H1 (cell line): ENCODE measurements around the gene STARD13. TPM values are rescaled to one million over a fixed set of nuclear protein-coding genes. Genes with fewer than 3 reads are reported as not detected.

Source experiments
- CTCF ChIA-PET: fragments of 300-600 bp; sonication (Branson Sonifier 250); formaldehyde crosslinking; loops from one replicate; lab custom pipeline; 2021; ENCODE audit not compliant: partially characterized antibody; lab: Charles Lee
- POLR2A ChIA-PET: fragments of 300-600 bp; sonication (Branson Sonifier 250); formaldehyde crosslinking; loops from one replicate; lab custom pipeline; 2021; ENCODE audit warnings: inconsistent platforms; ENCODE audit not compliant: partially characterized antibody; lab: Charles Lee
- DNase-seq, 2 experiments: peaks; one replicate each; pipeline versions ENCODE4 v3.0.0 to v3.0.0-alpha.2; 2010 to 2022; ENCODE audit warnings: low spot score in 2 of 2, low read depth in 1 of 2, mixed read lengths in 1 of 2
- FAIRE-seq: peaks from 2 replicates; lab custom pipeline; 2011; peaks lifted over from hg19 to GRCh38; lab: Jason Lieb, UNC
- H2AFZ ChIP-seq: 2 replicates; pipeline ENCODE4 v1.8.1; 2012; ENCODE audit warnings: low read length, inconsistent platforms
- H2AK5ac ChIP-seq: 2 replicates; pipeline ENCODE4 v1.6.1; 2013; ENCODE audit warnings: low read depth, low read length
- H2BK120ac ChIP-seq: replicated peaks from 2 replicates; pipeline ENCODE3; 2013; ENCODE audit warnings: low read depth, low read length, inconsistent platforms
- H2BK12ac ChIP-seq: 2 replicates; pipeline ENCODE4 v1.6.1; 2013; ENCODE audit warnings: low read depth, low read length
- H2BK15ac ChIP-seq: 2 replicates; pipeline ENCODE4 v1.6.1; 2013; ENCODE audit warnings: low read length
- H2BK20ac ChIP-seq: 2 replicates; pipeline ENCODE4 v1.6.1; 2013; ENCODE audit warnings: low read length
- H2BK5ac ChIP-seq: 2 replicates; pipeline ENCODE4 v1.6.1; 2013; ENCODE audit warnings: low read depth, low read length
- H3K14ac ChIP-seq: 2 replicates; pipeline ENCODE4 v1.6.1; 2013; ENCODE audit warnings: inconsistent platforms; ENCODE audit not compliant: insufficient read length
- H3K18ac ChIP-seq: 2 replicates; pipeline ENCODE4 v1.6.1; 2013; ENCODE audit warnings: low read length; ENCODE audit errors: extremely low read depth
- H3K23ac ChIP-seq: 2 replicates; pipeline ENCODE4 v1.6.1; 2013; ENCODE audit warnings: inconsistent platforms; ENCODE audit not compliant: insufficient read length
- H3K23me2 ChIP-seq: 2 replicates; pipeline ENCODE4 v1.6.1; 2013; ENCODE audit warnings: low read depth, low read length
- H3K27ac ChIP-seq: 2 replicates; pipeline ENCODE4 v1.6.1; 2011; ENCODE audit warnings: low read depth, low read length, inconsistent platforms
- H3K27me3 ChIP-seq, 4 experiments: replicated peaks in 1 of 4; 1 replicate in 1 of 4; 2 replicates in 3 of 4; pipeline versions ENCODE4 v1.6.1 to v1.8.1; 2011 to 2013; ENCODE audit warnings: low read length in 3 of 4, mild to moderate bottlenecking in 3 of 4, inconsistent platforms in 2 of 4, mixed read lengths in 2 of 4, moderate library complexity in 1 of 4; ENCODE audit not compliant: control insufficient read depth in 3 of 4, insufficient read depth in 3 of 4; ENCODE audit errors: extremely low read depth in 1 of 4
- H3K36me3 ChIP-seq, 4 experiments: 2 replicates each; pipeline versions ENCODE4 v1.6.1 to v1.8.1; 2011 to 2013; ENCODE audit warnings: mild to moderate bottlenecking in 4 of 4, low read length in 3 of 4, moderate library complexity in 2 of 4, control low read depth in 1 of 4, inconsistent platforms in 1 of 4; ENCODE audit not compliant: insufficient read depth in 4 of 4, control insufficient read depth in 2 of 4
- H3K4ac ChIP-seq: replicated peaks from 2 replicates; pipeline ENCODE3; 2013; ENCODE audit warnings: low read length, low read depth, mixed read lengths, inconsistent platforms; ENCODE audit not compliant: insufficient read length
- H3K4me1 ChIP-seq, 4 experiments: replicated peaks in 1 of 4; 1 replicate in 1 of 4; 2 replicates in 3 of 4; pipeline versions ENCODE4 v1.6.1 to v1.8.1; 2011 to 2013; ENCODE audit warnings: low read length in 3 of 4, inconsistent platforms in 2 of 4, mixed read lengths in 1 of 4; ENCODE audit not compliant: insufficient read depth in 4 of 4, control insufficient read depth in 3 of 4
- H3K4me2 ChIP-seq, 2 experiments: 2 replicates each; pipeline versions ENCODE4 v1.6.1 to v1.8.1; 2011 to 2013; ENCODE audit warnings: low read depth in 2 of 2, low read length in 2 of 2, control low read depth in 1 of 2, inconsistent platforms in 1 of 2, mild to moderate bottlenecking in 1 of 2; ENCODE audit not compliant: insufficient read depth in 1 of 2
- H3K4me3 ChIP-seq, 4 experiments: fragments of 200-600, 300-600 bp in 1 of 4; sonication (generic), shearing (Covaris generic), sonication (Bioruptor Twin) in 1 of 4; 2 replicates each; pipeline versions ENCODE4 v1.5.1 to v1.8.1; 2011 to 2016; ENCODE audit warnings: low read length in 4 of 4, low read depth in 3 of 4, control low read depth in 2 of 4, inconsistent platforms in 2 of 4, mild to moderate bottlenecking in 2 of 4, mixed read lengths in 1 of 4, moderate library complexity in 1 of 4; ENCODE audit not compliant: insufficient read depth in 2 of 4; ENCODE audit errors: extremely low read depth in 1 of 4
- H3K56ac ChIP-seq: replicated peaks from 2 replicates; pipeline ENCODE3; 2013; ENCODE audit warnings: low read depth, mild to moderate bottlenecking, mixed read lengths, low read length, inconsistent platforms; ENCODE audit not compliant: insufficient read length
- H3K79me1 ChIP-seq: 2 replicates; pipeline ENCODE4 v1.6.1; 2013; ENCODE audit warnings: low read depth, low read length, control low read depth
- H3K79me2 ChIP-seq, 2 experiments: 2 replicates each; pipeline versions ENCODE4 v1.6.1 to v1.8.1; 2012 to 2013; ENCODE audit warnings: low read length in 2 of 2, mild to moderate bottlenecking in 2 of 2, inconsistent platforms in 1 of 2; ENCODE audit not compliant: insufficient read depth in 2 of 2, control insufficient read depth in 1 of 2
- H3K9ac ChIP-seq, 4 experiments: replicated peaks in 1 of 4; 1 replicate in 1 of 4; 2 replicates in 3 of 4; pipeline versions ENCODE4 v1.6.1 to v1.8.1; 2011 to 2013; ENCODE audit warnings: low read depth in 3 of 4, low read length in 3 of 4, control low read depth in 2 of 4, mild to moderate bottlenecking in 2 of 4, moderate library complexity in 2 of 4, inconsistent platforms in 1 of 4; ENCODE audit errors: extremely low read depth in 1 of 4
- H3K9me3 ChIP-seq, 2 experiments: 2 replicates each; pipeline versions ENCODE4 v1.6.1 to v1.8.1; 2012 to 2013; ENCODE audit warnings: mild to moderate bottlenecking in 2 of 2, moderate library complexity in 2 of 2, control low read depth in 1 of 2, inconsistent platforms in 1 of 2, low read depth in 1 of 2, low read length in 1 of 2, mixed read lengths in 1 of 2; ENCODE audit not compliant: insufficient read depth in 2 of 2
- H4K20me1 ChIP-seq, 2 experiments: replicated peaks in 1 of 2; 2 replicates each; pipeline versions ENCODE3 to v1.8.1; 2011 to 2013; ENCODE audit warnings: inconsistent platforms in 2 of 2, low read length in 2 of 2, mild to moderate bottlenecking in 1 of 2; ENCODE audit not compliant: insufficient read depth in 2 of 2, control insufficient read depth in 1 of 2
- H4K5ac ChIP-seq: 2 replicates; pipeline ENCODE4 v1.6.1; 2013; ENCODE audit warnings: low read length, low read depth, mixed read lengths, inconsistent platforms; ENCODE audit not compliant: insufficient read length
- H4K8ac ChIP-seq: 2 replicates; pipeline ENCODE4 v1.8.0; 2013; ENCODE audit warnings: mild to moderate bottlenecking, moderate library complexity, low read length, inconsistent platforms; ENCODE audit not compliant: insufficient read depth; ENCODE audit errors: extremely low read depth
- H4K91ac ChIP-seq: replicated peaks from 2 replicates; pipeline ENCODE3; 2013; ENCODE audit warnings: low read length, mixed read lengths, inconsistent platforms; ENCODE audit not compliant: insufficient read length
- ASH2L ChIP-seq: fragments of 200-600, 300-600 bp; sonication (generic); IDR thresholded peaks from one replicate; pipeline ENCODE4 v1.7.1; 2017; ENCODE audit warnings: low read length
- CHD1 ChIP-seq: IDR thresholded peaks from 2 replicates; pipeline ENCODE4 v1.6.1; 2012; ENCODE audit warnings: low read depth, low read length, improper control_type of control experiment
- CREB1 ChIP-seq: IDR thresholded peaks from 2 replicates; pipeline ENCODE4 v1.6.1; 2012; ENCODE audit warnings: inconsistent platforms
- HDAC6 ChIP-seq: IDR thresholded peaks from one replicate; pipeline ENCODE4 v1.7.1; 2012; ENCODE audit warnings: low read depth, mild to moderate bottlenecking, inconsistent platforms, low read length, moderate library complexity
- KDM1A ChIP-seq: fragments of 200-600, 300-600 bp; sonication (generic); IDR thresholded peaks from 2 replicates; pipeline ENCODE4 v1.7.1; 2016; ENCODE audit warnings: mild to moderate bottlenecking, low read length, borderline replicate concordance
- KDM4A ChIP-seq: IDR thresholded peaks from one replicate; pipeline ENCODE4 v1.7.1; 2012; ENCODE audit warnings: low read depth, mild to moderate bottlenecking, moderate library complexity, low read length, inconsistent platforms; ENCODE audit not compliant: severe bottlenecking
- PHF8 ChIP-seq: fragments of 200-600 bp; sonication (generic); conservative IDR thresholded peaks from 2 replicates; pipeline ENCODE4 v1.7.1; 2012; ENCODE audit warnings: low read depth, mild to moderate bottlenecking, inconsistent platforms, low read length, moderate library complexity
- RAD21 ChIP-seq, 2 experiments: IDR thresholded peaks in 1 of 2; conservative IDR thresholded peaks in 1 of 2; 2 replicates each; pipeline ENCODE4 v1.6.1; 2011; ENCODE audit warnings: low read depth in 2 of 2, low read length in 2 of 2, improper control_type of control experiment in 1 of 2, inconsistent platforms in 1 of 2, mild to moderate bottlenecking in 1 of 2, moderate library complexity in 1 of 2
- RNF2 ChIP-seq: fragments of 200-900, 300-1000 bp; sonication (generic); IDR thresholded peaks from 2 replicates; pipeline ENCODE4 v1.7.1; 2016; ENCODE audit warnings: borderline replicate concordance, low read depth, mild to moderate bottlenecking, antibody characterized with exemption, low read length; ENCODE audit not compliant: poor library complexity, severe bottlenecking; ENCODE audit errors: missing control alignments
- SIN3A ChIP-seq, 2 experiments: IDR thresholded peaks in 1 of 2; conservative IDR thresholded peaks in 1 of 2; 2 replicates each; pipeline ENCODE4 v1.6.1; 2011 to 2012; ENCODE audit warnings: low read length in 2 of 2, improper control_type of control experiment in 1 of 2, low read depth in 1 of 2, mild to moderate bottlenecking in 1 of 2
- TBP ChIP-seq: IDR thresholded peaks from 2 replicates; pipeline ENCODE4 v1.6.1; 2011; ENCODE audit warnings: low read depth, low read length, improper control_type of control experiment
- ZNF274 ChIP-seq: IDR thresholded peaks from 2 replicates; pipeline ENCODE4 v1.7.0; 2012; ENCODE audit warnings: low read length, borderline replicate concordance; ENCODE audit errors: extremely low read depth
- WGBS, 2 experiments: shearing (Covaris generic) in 1 of 2; methylation state at CpG; one replicate each; pipeline versions ENCODE4 v1.1.6 to v1.1.7; 2013 to 2015; ENCODE audit warnings: low lambda C conversion rate in 2 of 2, mixed read lengths in 2 of 2, inconsistent platforms in 1 of 2, low coverage in 1 of 2, missing lambda C conversion rate in 1 of 2; ENCODE audit not compliant: insufficient replicate concordance in 2 of 2, insufficient coverage in 1 of 2, insufficient read length in 1 of 2; ENCODE audit errors: extremely low coverage in 1 of 2, missing lambda C conversion rate in 1 of 2; 5-methylcytosine and 5-hydroxymethylcytosine counted together
- polyA plus RNA-seq, 7 experiments: library from polyadenylated mRNA; depleted of rRNA in 3 of 7; stranded (reverse) in 5 of 7; unstranded in 2 of 7; fragments of >200 nt in 5 of 7; fragments of 200-250 nt in 2 of 7; gene quantifications; 1 replicate in 5 of 7; 2 replicates in 1 of 7; 4 replicates in 1 of 7; pipeline versions ENCODE4 v1.2.1 to v1.2.3, GENCODE V29; 2011 to 2013; ENCODE audit warnings: missing spikeins in 2 of 7, mixed read lengths in 2 of 7
- total RNA-seq: library from RNA; stranded (reverse); fragmentation: NEBNext Ultra II Directional; extraction: Animal tissue kit (Norgen Biotek cat#: 25700); gene quantifications from 2 replicates; pipeline ENCODE4 v1.2.1, GENCODE V29; 2021

STARD13 gene
- total and polyA plus RNA-seq, 2 of the 8 experiments (the other 6 are each of a cell fraction or from before 2014, with no cell fraction given): 0.82 to 2.9 TPM

- Histone ChIP-seq H3K23ac (no peak overlapping the region), H3K9ac (no peak overlapping the region), H3K9me3 (no peaks in the 10 kb centered on the region), H4K5ac (no peak overlapping the region), H2AFZ (no peak overlapping the region), H2AK5ac (no peak overlapping the region), H3K4ac (no peak overlapping the region), H2BK12ac (no peak overlapping the region), H3K4me2 (no peak overlapping the region), H2BK120ac (no peak overlapping the region), H3K27me3 (no peaks in the 10 kb centered on the region), H3K4me1 (no peaks in the 10 kb centered on the region), H3K23me2 (no peaks in the 10 kb centered on the region), H2BK5ac (no peak overlapping the region), H4K91ac (no peak overlapping the region), H4K8ac (no peak overlapping the region), H3K27ac (no peak overlapping the region), H3K56ac (no peak overlapping the region), H3K79me2 (no peaks in the 10 kb centered on the region), H2BK15ac (no peak overlapping the region), H3K18ac (no peak overlapping the region), H3K14ac (no peak overlapping the region), H2BK20ac (no peak overlapping the region), H3K79me1 (no peaks in the 10 kb centered on the region), H3K36me3 (no peaks in the 10 kb centered on the region), H3K4me3 (no peak overlapping the region), H4K20me1 (no peaks in the 10 kb centered on the region)
- ChIA-PET POLR2A (no interaction called here), CTCF (interaction anchor here (1.6 kb wide), 1 partner anchor 76 kb away, joined by 3 read pairs; no protein-coding TSS in a partner anchor)
- 90% methylated on average over 3 of the region's 3 CpGs; no CpG with 5 or more reads in 1 of the 2 experiments for WGBS, 2 experiments
- FAIRE-seq: no peak
- no peak for DNase-seq
- TF ChIP-seq RAD21 (IDR thresholded peaks at IDR 0.05 in 1 of 2, conservative IDR thresholded peaks at IDR 0.05 in 1 of 2; ENCODE audit: low read depth in 2 of 2, low read length in 2 of 2) (no peak), TBP (no peak), CHD1 (no peak), HDAC6 (no peak), ZNF274 (no peak), RNF2 (no peak), KDM4A (no peak), KDM1A (no peak), ASH2L (no peak), PHF8 (no peak), CREB1 (no peak), SIN3A (conservative IDR thresholded peaks at IDR 0.05 in 1 of 2, IDR thresholded peaks at IDR 0.05 in 1 of 2; ENCODE audit: low read depth in 1 of 2, low read length in 2 of 2) (no peak)
Observed at GRCh38 chr13:33303855-33304597, 18.5 kb upstream of the STARD13 start.
